HepG2 (cell line): ENCODE data around the gene PCED1B. TPM values are rescaled to one million over a fixed set of nuclear protein-coding genes. Genes with fewer than 3 reads are reported as not detected.

Source experiments
- ATAC-seq: fragments of 200-7000 bp; cut with Tn5 transposase; 3 replicates; pipeline ENCODE4 v1.9.1; 2020; ENCODE audit warnings: mild to moderate bottlenecking, moderate library complexity
- BruUV-seq: library from RNA; stranded (reverse); fragments of 400-500 nt; replicated peaks from 2 replicates; lab custom pipeline; 2021; lab: Mats Ljungman, UMichigan
- CTCF ChIA-PET: fragments of 300-600 bp; formaldehyde crosslinking; extraction: SDS; loops from one replicate; lab custom pipeline; 2021; ENCODE audit warnings: low total read pairs, inconsistent platforms, low intra/inter-chr PET ratio; lab: Yijun Ruan, JAX
- POLR2A ChIA-PET: fragments of 350-600 bp; sonication (Branson Sonifier 250); formaldehyde crosslinking; loops from one replicate; lab custom pipeline; 2020; ENCODE audit warnings: antibody characterized with exemption, inconsistent platforms; lab: Yijun Ruan, JAX
- DNase-seq: peaks from one replicate; pipeline ENCODE4 v3.0.0-alpha.2; 2015; ENCODE audit warnings: low spot score
- FAIRE-seq: peaks from 3 replicates; lab custom pipeline; 2011; peaks lifted over from hg19 to GRCh38; lab: Jason Lieb, UNC
- H2AFZ ChIP-seq: one replicate; pipeline ENCODE4 v1.6.1; 2011; ENCODE audit warnings: low read length, inconsistent platforms
- H3K27ac ChIP-seq: fragments of 300-600 bp; 3 replicates; pipeline ENCODE4 v1.8.0; 2011; ENCODE audit warnings: mixed run types, mild to moderate bottlenecking, mixed read lengths, low read length, inconsistent platforms; ENCODE audit not compliant: insufficient read depth; ENCODE audit errors: extremely low read length
- H3K27me3 ChIP-seq, 2 experiments: fragments of 200-600 bp in 1 of 2; 2 replicates in 1 of 2; 3 replicates in 1 of 2; pipeline versions ENCODE4 v1.6.0 to v1.8.0; 2011; ENCODE audit warnings: low read length in 2 of 2, mild to moderate bottlenecking in 2 of 2, moderate library complexity in 2 of 2, inconsistent platforms in 1 of 2; ENCODE audit not compliant: insufficient read depth in 2 of 2, control insufficient read depth in 1 of 2
- H3K36me3 ChIP-seq, 2 experiments: fragments of 200-600 bp in 1 of 2; replicated peaks in 1 of 2; 2 replicates in 1 of 2; 3 replicates in 1 of 2; pipeline versions ENCODE4 v1.5.1 to v1.8.0; 2011; ENCODE audit warnings: low read length in 2 of 2, inconsistent platforms in 1 of 2; ENCODE audit not compliant: insufficient read depth in 2 of 2, control insufficient read depth in 1 of 2
- H3K4me1 ChIP-seq: 2 replicates; pipeline ENCODE4 v1.5.1; 2012; ENCODE audit warnings: low read length, inconsistent platforms; ENCODE audit not compliant: insufficient read depth
- H3K4me2 ChIP-seq: 2 replicates; pipeline ENCODE4 v1.6.0; 2011; ENCODE audit warnings: low read depth, low read length, inconsistent platforms
- H3K4me3 ChIP-seq, 3 experiments: fragments of 200-600 bp in 1 of 3; sonication (generic), shearing (Covaris generic) in 1 of 3; replicated peaks in 1 of 3; 2 replicates each; pipeline ENCODE4 v1.5.1; 2011 to 2016; ENCODE audit warnings: low read length in 3 of 3, inconsistent platforms in 2 of 3, low read depth in 2 of 3, mild to moderate bottlenecking in 2 of 3, control low read depth in 1 of 3, mixed read lengths in 1 of 3; ENCODE audit not compliant: insufficient read depth in 1 of 3
- H3K79me2 ChIP-seq: one replicate; pipeline ENCODE4 v1.6.1; 2011; ENCODE audit warnings: low read length, inconsistent platforms; ENCODE audit not compliant: insufficient read depth
- H3K9ac ChIP-seq: 2 replicates; pipeline ENCODE4 v1.6.0; 2011; ENCODE audit warnings: mild to moderate bottlenecking, low read depth, low read length, inconsistent platforms; ENCODE audit not compliant: insufficient read depth
- H3K9me3 ChIP-seq: 2 replicates; pipeline ENCODE4 v1.5.1; 2012; ENCODE audit warnings: mild to moderate bottlenecking, low read length
- H4K20me1 ChIP-seq: 2 replicates; pipeline ENCODE4 v1.6.0; 2011; ENCODE audit warnings: inconsistent platforms, mild to moderate bottlenecking, low read length, moderate library complexity; ENCODE audit not compliant: insufficient read depth
- ARNTL ChIP-seq: sonication (generic); formaldehyde crosslinking; IDR thresholded peaks from 2 replicates; pipeline ENCODE4 v1.4.0; 2020; ENCODE audit warnings: mild to moderate bottlenecking, missing genetic modification reagents
- BORCS8-MEF2B ChIP-seq: sonication (generic); formaldehyde crosslinking; IDR thresholded peaks from 2 replicates; pipeline ENCODE4 v1.8.0; 2022; ENCODE audit warnings: mild to moderate bottlenecking, missing genetic modification reagents
- GTF2F1 ChIP-seq: fragments of 150-350 bp; IDR thresholded peaks from 2 replicates; pipeline ENCODE4 v1.6.1; 2014; ENCODE audit warnings: low read length
- NFKB2 ChIP-seq: sonication (generic); formaldehyde crosslinking; IDR thresholded peaks from 2 replicates; pipeline ENCODE4 v1.4.0; 2020; ENCODE audit warnings: missing genetic modification reagents, borderline replicate concordance
- RARG ChIP-seq: sonication (generic); formaldehyde crosslinking; IDR thresholded peaks from 2 replicates; pipeline ENCODE4 v1.4.0; 2020; ENCODE audit warnings: low read depth, mild to moderate bottlenecking, missing genetic modification reagents
- XRCC5 ChIP-seq: fragments of 200-400 bp; formaldehyde crosslinking; optimal IDR thresholded peaks from 2 replicates; pipeline ENCODE3; 2017; ENCODE audit warnings: mild to moderate bottlenecking, low read length
- ZBTB38 ChIP-seq: sonication (generic); formaldehyde crosslinking; IDR thresholded peaks from 2 replicates; pipeline ENCODE4 v1.5.1; 2020; ENCODE audit warnings: mild to moderate bottlenecking, missing genetic modification reagents
- ZFP1 ChIP-seq: IDR thresholded peaks from 2 replicates; pipeline ENCODE4 v1.6.1; 2016
- ZFYVE20 ChIP-seq: sonication (generic); formaldehyde crosslinking; IDR thresholded peaks from 2 replicates; pipeline ENCODE4 v1.8.0; 2023; ENCODE audit warnings: low read depth, mild to moderate bottlenecking, moderate library complexity, missing genetic modification reagents, borderline replicate concordance
- ZNF20 ChIP-seq: sonication (generic); formaldehyde crosslinking; IDR thresholded peaks from 2 replicates; pipeline ENCODE4 v1.4.0; 2020; ENCODE audit warnings: mild to moderate bottlenecking, moderate library complexity, missing genetic modification reagents
- ZNF260 ChIP-seq: sonication (generic); formaldehyde crosslinking; IDR thresholded peaks from 2 replicates; pipeline ENCODE4 v1.4.0; 2020; ENCODE audit warnings: missing genetic modification reagents, low read depth, mild to moderate bottlenecking, borderline replicate concordance
- ZNF597 ChIP-seq: sonication (generic); formaldehyde crosslinking; IDR thresholded peaks from 2 replicates; pipeline ENCODE4 v1.5.0; 2020; ENCODE audit warnings: missing genetic modification reagents
- ZNF598 ChIP-seq: sonication (generic); formaldehyde crosslinking; IDR thresholded peaks from 2 replicates; pipeline ENCODE4 v1.5.1; 2020; ENCODE audit warnings: mild to moderate bottlenecking, missing genetic modification reagents, borderline replicate concordance
- ZNF615 ChIP-seq: sonication (generic); formaldehyde crosslinking; IDR thresholded peaks from 2 replicates; pipeline ENCODE4 v1.5.0; 2020; ENCODE audit warnings: mild to moderate bottlenecking, missing genetic modification reagents, borderline replicate concordance
- ZNF782 ChIP-seq: sonication (generic); formaldehyde crosslinking; IDR thresholded peaks from 2 replicates; pipeline ENCODE4 v1.4.0; 2020; ENCODE audit warnings: missing genetic modification reagents, mild to moderate bottlenecking, borderline replicate concordance
- WGBS: methylation state at CpG from one replicate; pipeline ENCODE4 v1.1.6; 2017; ENCODE audit warnings: low lambda C conversion rate; 5-methylcytosine and 5-hydroxymethylcytosine counted together
- in situ Hi-C: cut with HindIII; loops from 2 replicates; pipeline ENCODE4 v1.10.0; 2017; ENCODE audit warnings: low pct_unique_long_range_greater_than_20kb; ENCODE audit not compliant: extremely low pct_ligation_motif_present
- intact Hi-C: fragments of 100-400 bp; cut with micrococcal nuclease; formaldehyde crosslinking; loops from one replicate; pipeline ENCODE4 v1.10.0; 2022; ENCODE audit not compliant: unreplicated experiment
- polyA plus RNA-seq, 8 experiments: library from polyadenylated mRNA; depleted of rRNA in 3 of 8; stranded (reverse) in 7 of 8; unstranded in 1 of 8; fragments of >200 nt; fragmentation: Illumina TruSeq in 4 of 8; extraction: Trizol in 4 of 8; gene quantifications; 2 replicates each; pipeline versions ENCODE4 v1.2.1 to v1.2.3, GENCODE V29; 2011 to 2016; ENCODE audit warnings: low read depth in 4 of 8, missing spikeins in 1 of 8, mixed read lengths in 1 of 8; ENCODE audit not compliant: insufficient read depth in 1 of 8
- total RNA-seq, 5 experiments: library from RNA; depleted of rRNA; stranded (reverse); fragments of >200 nt; fragmentation: Illumina TruSeq; extraction: Trizol; gene quantifications; 2 replicates each; pipeline ENCODE4 v1.2.3, GENCODE V29; 2016; ENCODE audit warnings: low read depth in 1 of 5
- TF ChIP-seq, protein P1 (sequence below): sonication (generic); formaldehyde crosslinking; IDR thresholded peaks from 2 replicates; pipeline ENCODE4 v1.4.0; 2020; ENCODE audit warnings: missing genetic modification reagents, borderline replicate concordance

Gene PCED1B
- total and polyA plus RNA-seq, 2 of the 13 experiments (the other 11 are each of a cell fraction or from before 2014, with no cell fraction given) = 0.11 to 0.37 TPM

GRCh38 chr12:47121146-47121545 is 41.7 kb downstream of the PCED1B start:
- 58% methylated on average over 5 of the region's 5 CpGs for WGBS
- Histone ChIP-seq H3K4me2 (no peak overlapping the region), H3K9ac (no peak overlapping the region), H3K4me3 (no peak overlapping the region), H3K27ac (no peak overlapping the region), H3K27me3 (no peaks in the 10 kb centered on the region), H4K20me1 (no peaks in the 10 kb centered on the region), H3K4me1 (no peaks in the 10 kb centered on the region), H3K79me2 (no peaks in the 10 kb centered on the region), H2AFZ (no peak overlapping the region), H3K9me3 (no peaks in the 10 kb centered on the region), H3K36me3 (no peaks in the 10 kb centered on the region)
- no peak for FAIRE-seq
- CTCF ChIA-PET = no interaction called here
- no TSS peak for BruUV-seq
- in situ Hi-C loops (no loop called here), intact Hi-C loops (no loop called here)
- no peak for DNase-seq
- TF ChIP-seq ZNF597 (CRISPR knock-in tag) (no peak), RARG (no peak), ZFYVE20 (CRISPR knock-in tag) (no peak), BORCS8-MEF2B (CRISPR knock-in tag) (no peak), ZFP1 (CRISPR knock-in tag) (no peak), NFKB2 (CRISPR knock-in tag) (no peak)
- no peak for ATAC-seq
- POLR2A ChIA-PET = no interaction called here

- Histone ChIP-seq H3K4me1 (no peaks in the 10 kb centered on the region), H2AFZ (no peak overlapping the region), H3K79me2 (no peaks in the 10 kb centered on the region), H3K9me3 (no peaks in the 10 kb centered on the region), H3K27me3 (no peaks in the 10 kb centered on the region; a peak in 1 of 5 replicates), H3K27ac (no peak overlapping the region), H3K4me3 (no peak overlapping the region), H3K9ac (no peak overlapping the region), H3K4me2 (no peak overlapping the region), H3K36me3 (no peaks in the 10 kb centered on the region), H4K20me1 (no peaks in the 10 kb centered on the region)
- ATAC-seq (no peak), DNase-seq (no peak), FAIRE-seq (no peak)
- ChIA-PET CTCF (no interaction called here), POLR2A (no interaction called here)
- BruUV-seq = no TSS peak
- 72% methylated on average over 1 of the region's 1 CpG for WGBS
- in situ Hi-C loops (no loop called here), intact Hi-C loops (no loop called here)
- TF ChIP-seq ZNF260 (no peak), GTF2F1 (no peak), ZNF782 (no peak), ZNF598 (CRISPR knock-in tag) (no peak), ZNF20 (no peak), ZBTB38 (CRISPR knock-in tag) (no peak), ARNTL (CRISPR knock-in tag) (no peak), XRCC5 (no peak), ZNF615 (CRISPR knock-in tag) (no peak)
- TF ChIP-seq, protein P1, sequence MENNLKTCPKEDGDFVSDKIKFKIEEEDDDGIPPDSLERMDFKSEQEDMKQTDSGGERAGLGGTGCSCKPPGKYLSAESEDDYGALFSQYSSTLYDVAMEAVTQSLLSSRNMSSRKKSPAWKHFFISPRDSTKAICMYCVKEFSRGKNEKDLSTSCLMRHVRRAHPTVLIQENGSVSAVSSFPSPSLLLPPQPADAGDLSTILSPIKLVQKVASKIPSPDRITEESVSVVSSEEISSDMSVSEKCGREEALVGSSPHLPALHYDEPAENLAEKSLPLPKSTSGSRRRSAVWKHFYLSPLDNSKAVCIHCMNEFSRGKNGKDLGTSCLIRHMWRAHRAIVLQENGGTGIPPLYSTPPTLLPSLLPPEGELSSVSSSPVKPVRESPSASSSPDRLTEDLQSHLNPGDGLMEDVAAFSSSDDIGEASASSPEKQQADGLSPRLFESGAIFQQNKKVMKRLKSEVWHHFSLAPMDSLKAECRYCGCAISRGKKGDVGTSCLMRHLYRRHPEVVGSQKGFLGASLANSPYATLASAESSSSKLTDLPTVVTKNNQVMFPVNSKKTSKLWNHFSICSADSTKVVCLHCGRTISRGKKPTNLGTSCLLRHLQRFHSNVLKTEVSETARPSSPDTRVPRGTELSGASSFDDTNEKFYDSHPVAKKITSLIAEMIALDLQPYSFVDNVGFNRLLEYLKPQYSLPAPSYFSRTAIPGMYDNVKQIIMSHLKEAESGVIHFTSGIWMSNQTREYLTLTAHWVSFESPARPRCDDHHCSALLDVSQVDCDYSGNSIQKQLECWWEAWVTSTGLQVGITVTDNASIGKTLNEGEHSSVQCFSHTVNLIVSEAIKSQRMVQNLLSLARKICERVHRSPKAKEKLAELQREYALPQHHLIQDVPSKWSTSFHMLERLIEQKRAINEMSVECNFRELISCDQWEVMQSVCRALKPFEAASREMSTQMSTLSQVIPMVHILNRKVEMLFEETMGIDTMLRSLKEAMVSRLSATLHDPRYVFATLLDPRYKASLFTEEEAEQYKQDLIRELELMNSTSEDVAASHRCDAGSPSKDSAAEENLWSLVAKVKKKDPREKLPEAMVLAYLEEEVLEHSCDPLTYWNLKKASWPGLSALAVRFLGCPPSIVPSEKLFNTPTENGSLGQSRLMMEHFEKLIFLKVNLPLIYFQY (CRISPR knock-in tag) = no peak
Observed at GRCh38 chr12:47122602-47123001, 43.2 kb downstream of the PCED1B start.
